ENCODE data around the gene SLC7A10. TPM values are rescaled to one million over a fixed set of nuclear protein-coding genes. Genes with fewer than 3 reads are reported as not detected.

SLC7A10 gene
- total RNA-seq, 6 experiments from 2014 or later: not detected

DNA sequence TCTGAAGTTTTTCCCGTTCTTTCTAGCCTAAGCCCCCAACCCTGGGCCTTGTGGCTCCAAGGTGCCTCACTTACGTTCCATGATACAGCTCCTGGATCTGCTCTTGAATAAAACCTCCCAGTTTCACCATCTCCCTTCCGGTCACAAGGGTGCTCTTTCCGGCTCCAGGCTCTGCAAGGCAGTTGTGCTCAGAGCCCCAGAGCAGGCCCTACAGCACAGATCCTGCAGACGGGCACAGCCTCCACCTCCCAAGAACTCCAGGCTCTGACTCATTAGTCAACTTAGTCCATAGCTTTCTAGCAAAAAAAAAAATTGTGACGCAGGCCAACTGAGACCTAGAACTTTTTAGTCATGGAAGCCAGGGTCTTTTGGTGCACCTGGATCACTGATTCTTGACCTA is 33.9 kb upstream of the SLC7A10 start:
- Mint-ChIP-seq H3K4me3 (no peak overlapping the region), H3K9me3 (peaks cover 6% of the 10 kb centered on the region; the same call in 1 of the 2 replicates), H3K36me3 (ENCODE audit: low read depth) (no peaks in the 10 kb centered on the region), H3K27me3 (ENCODE audit: insufficient read depth) (peaks cover 27% of the 10 kb centered on the region), H3K4me1 (ENCODE audit: low read depth) (peaks cover 5% of the 10 kb centered on the region; the same call in 1 of the 2 replicates), H3K27ac (no peak overlapping the region)
- DNase-seq: peak; percentile 29
- TF ChIP-seq CTCF (IDR thresholded peaks at IDR 0.05): no peak

- H3K27me3 Mint-ChIP-seq (ENCODE audit: insufficient read depth): peaks cover 28% of the 10 kb centered on the region
- H3K9me3 Mint-ChIP-seq: peaks cover 6% of the 10 kb centered on the region; the same call in 1 of the 2 replicates
- no peak overlapping the region for H3K27ac Mint-ChIP-seq
- peaks cover 5% of the 10 kb centered on the region; the same call in 1 of the 2 replicates for H3K4me1 Mint-ChIP-seq (ENCODE audit: low read depth)
- no peak for TF ChIP-seq CTCF (IDR thresholded peaks at IDR 0.05)
- H3K36me3 Mint-ChIP-seq (ENCODE audit: low read depth): no peaks in the 10 kb centered on the region
- DNase-seq: no peak
- H3K4me3 Mint-ChIP-seq: no peak overlapping the region
Observed at GRCh38 chr19:33257828-33258227, 32.2 kb upstream of the SLC7A10 start.

DNA sequence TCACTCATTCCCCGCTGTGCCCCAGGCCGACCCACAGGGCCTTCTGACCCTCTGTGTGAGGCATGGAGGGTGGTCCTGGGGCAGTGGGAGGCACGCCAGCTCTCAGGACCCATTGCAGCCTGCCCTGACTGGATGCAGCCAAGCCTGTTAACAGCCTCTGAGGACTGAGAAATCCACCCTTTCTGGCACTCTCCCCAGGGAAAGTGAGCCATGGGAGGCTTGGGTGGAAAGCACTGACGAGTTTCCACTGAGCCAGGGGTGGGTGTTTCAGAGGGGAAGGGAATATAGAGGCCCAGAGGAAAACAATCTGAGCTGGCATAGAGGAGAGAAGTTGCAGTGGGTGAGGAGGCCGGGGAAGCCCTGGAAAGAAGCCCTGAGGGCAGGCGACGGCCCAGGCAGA is 30.6 kb upstream of the SLC7A10 start:
- peaks cover 5% of the 10 kb centered on the region; the same call in 1 of the 2 replicates for H3K4me1 Mint-ChIP-seq (ENCODE audit: low read depth)
- peaks cover 6% of the 10 kb centered on the region; the same call in 1 of the 2 replicates for H3K9me3 Mint-ChIP-seq
- DNase-seq: no peak

DNA sequence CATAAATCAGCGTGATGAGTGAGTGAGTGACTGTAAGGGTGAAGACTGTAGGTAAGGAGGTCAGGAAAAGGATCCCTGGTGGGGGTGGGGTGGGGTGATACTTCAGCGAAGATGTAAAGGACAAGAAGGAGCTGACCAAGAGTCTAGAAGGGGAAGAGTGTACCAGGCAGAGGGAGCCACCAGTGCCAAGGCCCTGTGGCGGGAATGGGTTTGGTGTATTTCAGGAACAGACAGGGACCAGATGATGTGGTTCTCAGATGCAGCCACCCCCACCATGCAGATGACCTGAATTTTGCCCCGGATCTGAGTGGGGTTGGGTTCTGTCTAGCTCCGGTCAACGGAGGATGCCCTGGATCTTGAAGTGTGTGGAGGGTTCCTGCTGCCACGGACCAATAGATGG is 30.1 kb upstream of the SLC7A10 start:
- DNase-seq: no peak
- Mint-ChIP-seq H3K4me1 (ENCODE audit: low read depth) (peaks cover 5% of the 10 kb centered on the region; the same call in 1 of the 2 replicates), H3K9me3 (peaks cover 6% of the 10 kb centered on the region; the same call in 1 of the 2 replicates), H3K36me3 (ENCODE audit: low read depth) (no peaks in the 10 kb centered on the region), H3K4me3 (no peak overlapping the region), H3K27me3 (ENCODE audit: insufficient read depth) (peaks cover 15% of the 10 kb centered on the region), H3K27ac (no peak overlapping the region)
- TF ChIP-seq CTCF (IDR thresholded peaks at IDR 0.05): no peak

More for the DNA sequence above, 30.6 kb upstream of the SLC7A10 start:
- Mint-ChIP-seq H3K36me3 (ENCODE audit: low read depth) (no peaks in the 10 kb centered on the region), H3K27ac (no peak overlapping the region), H3K4me3 (no peak overlapping the region), H3K27me3 (ENCODE audit: insufficient read depth) (peaks cover 15% of the 10 kb centered on the region)
- TF ChIP-seq CTCF (IDR thresholded peaks at IDR 0.05): no peak

- TF ChIP-seq CTCF (IDR thresholded peaks at IDR 0.05): no peak
- no peak overlapping the region for H3K27ac Mint-ChIP-seq
- peaks cover 6% of the 10 kb centered on the region; the same call in 1 of the 2 replicates for H3K9me3 Mint-ChIP-seq
- H3K36me3 Mint-ChIP-seq (ENCODE audit: low read depth): no peaks in the 10 kb centered on the region
- DNase-seq: no peak
- no peak overlapping the region for H3K4me3 Mint-ChIP-seq
- peaks cover under 1% of the 10 kb centered on the region; the same call in 1 of the 2 replicates for H3K4me1 Mint-ChIP-seq (ENCODE audit: low read depth)
- peaks cover 15% of the 10 kb centered on the region for H3K27me3 Mint-ChIP-seq (ENCODE audit: insufficient read depth)
Observed at GRCh38 chr19:33254245-33254824, 28.7 kb upstream of the SLC7A10 start.
